GM19043 (cell line): ENCODE data around the gene OR52D1.

ENCODE experiments used
- ATAC-seq: cut with Tn5 transposase; IDR thresholded peaks from one replicate; pipeline ENCODE4 v1.9.1; 2021; ENCODE audit warnings: low read depth; ENCODE audit not compliant: unreplicated experiment

OR52D1 gene

GRCh38 chr11:5508605-5509004 is 20.1 kb downstream of the OR52D1 start:
- ATAC-seq, result no peak

DNA sequence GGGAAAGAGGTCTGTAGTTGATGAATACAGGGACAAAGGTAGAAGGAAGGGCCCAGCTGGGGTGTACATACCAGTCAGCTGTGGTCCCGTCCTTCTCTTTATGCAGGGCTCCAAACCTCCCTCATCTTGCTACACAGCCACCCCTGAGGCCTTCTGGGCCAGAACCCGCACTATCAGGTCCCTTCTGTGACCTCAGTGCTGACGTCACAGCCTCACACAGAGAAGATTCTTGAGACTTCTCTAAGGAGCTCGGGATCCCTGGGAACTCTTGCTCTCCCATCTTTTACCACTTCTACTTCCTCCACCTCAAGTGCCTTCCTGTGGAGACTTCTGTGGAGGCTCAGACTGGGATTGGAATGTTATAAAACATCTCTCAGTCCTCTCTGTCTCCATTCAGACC is 21.3 kb downstream of the OR52D1 start, which contains the start of gene UBQLN3:
Gene UBQLN3, minus strand, starts transcription at position 155 of the 400 bp plus-strand sequence. CDS start 399 bp downstream, outside the sequence.
- ATAC-seq, result no peak

DNA sequence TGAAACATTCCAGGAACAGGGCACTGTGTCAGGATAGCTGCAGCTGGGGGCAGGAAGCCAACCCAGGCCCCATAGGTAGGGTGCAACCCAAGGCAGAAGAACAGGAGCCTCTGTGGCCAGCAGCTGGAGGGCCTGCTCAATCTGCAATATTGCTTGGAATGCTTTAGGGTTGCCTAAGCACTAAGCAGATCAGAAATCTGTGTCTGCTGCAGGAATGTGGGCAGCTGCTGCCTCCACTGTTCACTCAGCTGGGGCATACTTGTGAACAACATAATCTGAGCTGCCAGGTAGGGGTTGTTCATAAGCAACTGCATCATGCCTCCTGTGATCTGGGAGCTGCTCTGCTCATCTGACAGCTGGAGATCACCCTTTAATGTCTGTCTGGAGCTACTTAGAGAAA is 26.4 kb downstream of the OR52D1 start:
- no peak for ATAC-seq

- ATAC-seq, result no peak
These were observed 28.1 kb downstream of the OR52D1 start, which contains the start of gene UBQLNL for GRCh38 chr11:5516599-5516998. TSS of gene UBQLNL (minus strand) at chr11:5516699. CDS start at chr11:5516441, 258 bp downstream.

DNA sequence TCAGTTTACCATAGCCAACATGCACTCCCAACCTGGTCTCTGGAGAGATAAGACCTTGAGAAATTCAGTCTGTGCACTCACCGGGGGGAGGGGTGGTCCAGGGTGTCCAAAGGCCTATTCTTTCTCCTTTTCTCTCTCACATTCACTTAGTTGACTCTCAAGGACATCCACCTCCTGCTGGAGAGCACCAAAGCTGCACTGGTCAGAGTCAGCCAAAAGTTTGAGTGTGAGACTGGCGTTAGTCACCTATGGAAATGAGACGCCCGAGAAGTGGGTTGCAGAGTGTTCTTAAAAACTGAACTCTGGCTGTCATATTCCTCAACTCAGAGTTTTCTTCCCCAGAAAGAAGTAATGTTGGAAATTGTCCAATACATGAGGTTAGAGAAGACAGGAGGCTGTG is 33.1 kb downstream of the OR52D1 start:
- no peak for ATAC-seq

- ATAC-seq, result no peak
These were observed 33.8 kb downstream of the OR52D1 start for GRCh38 chr11:5522308-5522707.

DNA sequence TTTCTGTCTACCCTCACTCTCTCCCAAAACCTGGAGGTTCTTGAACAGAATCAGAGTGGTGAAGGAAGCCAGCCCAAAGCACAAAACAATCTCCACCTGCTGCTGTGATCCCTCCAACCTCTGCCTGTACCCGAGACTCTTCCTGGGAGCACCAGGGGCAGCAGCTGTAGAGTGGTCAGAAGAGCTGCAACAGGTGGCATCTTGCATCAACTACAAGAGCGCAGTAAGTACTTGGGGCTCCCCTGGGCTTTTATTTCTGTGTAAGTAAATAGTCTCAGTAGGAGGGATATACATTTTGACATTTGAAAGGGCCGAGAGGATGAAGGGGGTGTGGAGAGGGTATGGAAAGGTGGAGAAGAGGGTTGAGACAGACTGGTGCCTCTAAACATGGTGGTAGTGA is 36.3 kb downstream of the OR52D1 start:
- ATAC-seq, result no peak

DNA sequence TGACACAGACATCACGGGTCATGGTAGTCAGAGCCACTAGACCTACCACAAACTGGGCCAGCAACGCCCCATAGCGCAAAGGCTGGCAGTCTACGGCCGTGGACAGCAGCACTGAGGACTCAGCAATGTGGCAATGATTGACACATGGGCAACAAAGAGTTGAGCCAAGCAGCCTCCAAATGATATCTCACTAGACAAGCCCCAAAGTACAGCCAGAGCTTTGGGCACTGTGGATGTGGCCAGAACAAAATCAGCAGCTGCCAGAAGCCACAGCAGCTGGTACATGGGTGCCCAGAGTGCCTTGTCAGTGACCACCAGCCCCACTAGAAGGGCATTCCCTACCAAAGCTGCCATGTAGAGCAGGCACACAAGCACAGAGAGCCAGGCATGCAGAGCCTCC is 39.2 kb downstream of the OR52D1 start:
- ATAC-seq, result no peak

DNA sequence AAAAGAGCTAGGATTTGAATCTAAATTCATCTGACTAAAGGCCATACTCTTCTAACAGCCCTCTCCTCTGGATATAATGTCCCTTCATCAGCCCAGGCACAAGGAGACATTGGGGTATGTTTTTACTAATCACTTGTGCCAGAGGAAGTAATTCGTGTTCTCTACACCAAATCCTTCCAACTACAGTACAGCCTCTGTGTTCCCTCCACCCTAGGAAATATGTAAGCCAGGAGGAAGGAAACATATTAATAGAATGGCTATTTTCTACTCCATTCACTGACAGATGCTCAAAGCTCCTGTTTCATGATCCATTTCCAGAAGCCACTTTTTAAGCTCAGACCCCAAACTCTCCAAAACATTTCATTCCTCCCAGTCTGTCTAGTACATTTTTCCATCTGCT is 40.0 kb downstream of the OR52D1 start:
- no peak for ATAC-seq

DNA sequence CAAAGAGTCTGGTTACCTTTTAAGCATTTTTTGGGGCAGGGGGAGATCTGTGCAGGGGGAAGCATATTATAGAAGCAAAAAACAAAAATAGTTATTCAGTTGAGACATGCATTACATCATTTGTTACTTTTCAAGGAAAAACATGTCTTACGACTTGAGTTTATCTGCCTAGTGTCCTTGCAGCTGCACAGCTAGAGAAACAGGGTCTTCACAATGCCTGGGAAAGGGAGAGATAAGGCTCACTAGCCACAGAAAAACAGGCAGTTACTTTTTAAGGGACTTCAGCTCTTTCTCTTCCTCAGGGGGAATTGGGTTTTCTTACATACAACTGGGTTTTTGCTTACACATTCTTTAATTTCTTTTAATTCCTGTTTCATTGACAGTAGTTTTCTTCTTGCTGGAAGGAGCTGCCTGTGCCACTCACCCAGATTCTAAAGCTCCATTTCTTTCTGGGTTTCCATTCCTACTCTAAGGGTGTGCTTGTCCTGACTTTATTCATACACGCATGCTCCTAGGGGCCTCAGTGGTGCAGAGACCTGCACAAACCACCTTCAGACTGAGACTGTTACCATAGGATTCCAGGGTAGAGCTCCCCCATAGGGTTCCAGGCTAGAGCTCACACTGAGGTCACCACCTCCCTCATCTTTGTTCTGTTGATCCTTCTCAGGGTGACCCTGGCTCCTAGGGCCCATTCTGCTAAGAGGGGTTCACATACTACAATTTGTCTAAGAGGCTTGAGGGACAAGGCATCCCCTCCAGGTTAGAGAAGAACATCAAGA is 42.8 kb downstream of the OR52D1 start:
- ATAC-seq, result no peak

- no peak for ATAC-seq
These were observed 45.6 kb downstream of the OR52D1 start for GRCh38 chr11:5534046-5534445.

DNA sequence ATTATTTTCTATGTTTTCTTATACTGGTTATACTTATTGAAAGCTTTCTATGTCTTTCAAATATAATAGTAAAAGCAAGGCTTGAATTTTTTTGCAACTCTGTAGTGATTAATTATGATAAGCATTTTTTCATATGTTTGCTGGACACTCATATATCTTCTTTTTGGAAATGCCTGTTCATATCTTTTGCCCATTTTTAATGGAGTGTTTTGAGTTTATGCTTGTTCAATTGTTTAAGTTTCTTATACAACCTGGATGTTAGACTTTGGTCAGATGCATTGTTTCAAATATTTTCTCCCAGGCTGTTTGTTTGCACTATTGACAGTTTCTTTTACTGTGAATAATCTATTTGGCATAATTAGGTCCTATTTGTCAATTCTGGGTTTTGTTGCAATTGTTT is 48.0 kb downstream of the OR52D1 start:
- no peak for ATAC-seq
